ENCODE results near the gene CBX6. TPM values are rescaled to one million over a fixed set of nuclear protein-coding genes. Genes with fewer than 3 reads are reported as not detected.

Gene CBX6
- total and polyA plus RNA-seq, 12 donors, result 21.0 to 151 (median 77.8) TPM

DNA sequence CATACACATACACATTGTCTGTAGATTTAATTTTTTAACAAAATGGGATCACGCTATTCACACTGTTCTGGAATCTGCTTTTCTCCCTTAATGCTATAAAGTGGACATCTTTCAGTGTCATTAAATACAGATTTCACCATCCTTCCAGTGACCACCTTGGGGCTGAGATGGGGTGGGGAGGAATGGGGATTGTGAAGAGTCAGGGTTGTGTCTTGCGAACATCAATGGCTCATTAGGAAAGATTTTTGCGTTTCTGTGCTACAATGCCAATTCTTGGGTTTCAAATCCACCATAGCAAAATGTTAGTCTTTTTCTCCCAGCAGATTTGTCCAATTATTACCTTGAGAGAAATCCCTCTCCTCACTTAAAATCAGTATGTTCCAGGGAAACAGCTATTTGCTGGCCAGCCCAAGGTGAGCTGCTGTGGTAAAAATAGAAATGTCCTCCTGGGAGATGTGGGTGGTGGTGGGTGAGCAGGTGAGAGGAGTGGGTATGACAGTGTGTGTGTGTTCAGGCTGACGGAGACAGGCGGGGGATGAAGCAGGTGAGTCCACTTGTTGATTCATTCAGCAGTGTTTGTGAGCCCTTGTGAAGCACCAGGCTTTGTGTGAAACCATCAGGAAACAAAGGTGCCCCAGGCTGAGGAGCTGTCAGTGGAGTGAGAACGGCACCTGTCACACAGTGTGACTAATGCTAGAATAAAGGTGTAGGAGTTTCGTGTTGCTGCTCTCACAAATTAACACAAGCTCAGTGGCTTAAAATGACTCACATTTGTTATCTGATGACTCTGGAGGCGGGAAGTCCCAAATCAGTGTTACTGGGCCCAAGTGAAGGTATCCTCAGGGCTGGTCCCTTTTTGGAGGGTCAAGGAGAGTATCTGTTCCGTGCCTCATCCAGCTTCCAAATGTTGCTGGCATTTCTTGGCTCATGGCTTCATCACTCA is 1.7 kb upstream of the CBX6 start:
- H3K27me3 ChIP-seq, result no peaks in the 10 kb centered on the region
- TF ChIP-seq, protein P1, sequence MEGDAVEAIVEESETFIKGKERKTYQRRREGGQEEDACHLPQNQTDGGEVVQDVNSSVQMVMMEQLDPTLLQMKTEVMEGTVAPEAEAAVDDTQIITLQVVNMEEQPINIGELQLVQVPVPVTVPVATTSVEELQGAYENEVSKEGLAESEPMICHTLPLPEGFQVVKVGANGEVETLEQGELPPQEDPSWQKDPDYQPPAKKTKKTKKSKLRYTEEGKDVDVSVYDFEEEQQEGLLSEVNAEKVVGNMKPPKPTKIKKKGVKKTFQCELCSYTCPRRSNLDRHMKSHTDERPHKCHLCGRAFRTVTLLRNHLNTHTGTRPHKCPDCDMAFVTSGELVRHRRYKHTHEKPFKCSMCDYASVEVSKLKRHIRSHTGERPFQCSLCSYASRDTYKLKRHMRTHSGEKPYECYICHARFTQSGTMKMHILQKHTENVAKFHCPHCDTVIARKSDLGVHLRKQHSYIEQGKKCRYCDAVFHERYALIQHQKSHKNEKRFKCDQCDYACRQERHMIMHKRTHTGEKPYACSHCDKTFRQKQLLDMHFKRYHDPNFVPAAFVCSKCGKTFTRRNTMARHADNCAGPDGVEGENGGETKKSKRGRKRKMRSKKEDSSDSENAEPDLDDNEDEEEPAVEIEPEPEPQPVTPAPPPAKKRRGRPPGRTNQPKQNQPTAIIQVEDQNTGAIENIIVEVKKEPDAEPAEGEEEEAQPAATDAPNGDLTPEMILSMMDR (IDR thresholded peaks at IDR 0.05), result no peak
- no peak for TF ChIP-seq POLR2A (IDR thresholded peaks at IDR 0.05)
- WGBS, 4 donors, result 73 to 78% (median 75%) methylated on average over 9 of the region's 9 CpGs
- H3K4me1 ChIP-seq (replicated peaks in 1 of 2), result peaks cover 16 to 31% of the 10 kb centered on the region in 2 donors
- peak in 1 of 7 donors; percentile 52 for DNase-seq
- H3K4me3 ChIP-seq, result peak overlapping the region in 1 of 4 donors; percentile 86
- H3K36me3 ChIP-seq (replicated peaks in 1 of 2), result peaks cover 0 to 12% of the 10 kb centered on the region in 2 donors
- H3K9me3 ChIP-seq (replicated peaks in 1 of 3), result no peaks in the 10 kb centered on the region
- H3K27ac ChIP-seq, result peak overlapping the region in 4 of 5 donors; percentile 84 to 99 (median 94)
- intact Hi-C loops (cut with DNase I), result loop anchor here (5.0 to 10.0 kb wide), 2 partner anchors 49 to 51 kb away; no protein-coding TSS in a partner anchor

GRCh38 chr22:38872831-38873248 is 824 bp upstream of the CBX6 start:
- Histone ChIP-seq H3K9me3 (replicated peaks in 1 of 3) (no peaks in the 10 kb centered on the region), H3K4me3 (peak overlapping the region in 3 of 4 donors; percentile 42 to 86 (median 80)), H3K36me3 (replicated peaks in 1 of 2) (peaks cover 0 to 17% of the 10 kb centered on the region in 2 donors), H3K27ac (peak overlapping the region; percentile 84 to 99 (median 88)), H3K4me1 (replicated peaks in 1 of 2) (peaks cover 17 to 38% of the 10 kb centered on the region in 2 donors), H3K27me3 (no peaks in the 10 kb centered on the region)
- DNase-seq, result peak; percentile 68 to 84 (median 75)
- TF ChIP-seq, protein P1 (IDR thresholded peaks at IDR 0.05), result peak in 2 of 6 experiments; percentile 4 to 7
- peak; percentile 60 to 71 for TF ChIP-seq POLR2A (IDR thresholded peaks at IDR 0.05)
- intact Hi-C loops (cut with DNase I), result loop anchor here (5.0 to 10.0 kb wide), 2 partner anchors 49 to 52 kb away; no protein-coding TSS in a partner anchor
- WGBS, 4 donors, result 0% methylated on average over 8 to 37 of the region's 37 CpGs

- Histone ChIP-seq H3K4me3 (peak overlapping the region; percentile 25 to 86 (median 69)), H3K4me1 (replicated peaks in 1 of 2) (peaks cover 17 to 51% of the 10 kb centered on the region in 2 donors), H3K36me3 (replicated peaks in 1 of 2) (peaks cover 0 to 21% of the 10 kb centered on the region in 2 donors), H3K27ac (peak overlapping the region; percentile 50 to 99 (median 80)), H3K9me3 (replicated peaks in 1 of 3) (no peaks in the 10 kb centered on the region), H3K27me3 (no peaks in the 10 kb centered on the region)
- intact Hi-C loops (cut with DNase I), result loop anchor here (5.0 to 10.0 kb wide), 2 partner anchors 51 to 53 kb away; no protein-coding TSS in a partner anchor
- 0 to 2% (median 1%) methylated on average over 26 to 77 of the region's 77 CpGs for WGBS, 4 donors
- TF ChIP-seq, protein P1 (IDR thresholded peaks at IDR 0.05), result no peak
- peak in 1 of 2 donors; percentile 73 for TF ChIP-seq POLR2A (IDR thresholded peaks at IDR 0.05)
- peak in 6 of 7 donors; percentile 34 to 66 (median 47) for DNase-seq
Observed at GRCh38 chr22:38871360-38872171, 450 bp downstream of the CBX6 start.

All from adrenal gland (tissue), 12 donors.